ENCODE data around the gene HMGN4. TPM values are rescaled to one million over a fixed set of nuclear protein-coding genes. Genes with fewer than 3 reads are reported as not detected.
A peak's percentile ranks its signal among the peaks of the same experiment; 100 is the strongest.
"Not testable (repeated sequence)": the region's sequence is repeated elsewhere in the genome, so short reads cannot be mapped to it uniquely, and the experiment has no call there.

HMGN4 gene
- total RNA-seq, 1 donor, result 85.1 TPM

GRCh38 chr6:26514984-26515383, 23.2 kb upstream of the HMGN4 start:
- H3K4me3 ChIP-seq (ENCODE audit: low read depth, low read length), result no peak overlapping the region
- no peak for TF ChIP-seq CTCF (IDR thresholded peaks at IDR 0.05; ENCODE audit: insufficient read depth, low read depth, low read length)
- no peak for DNase-seq (ENCODE audit: low read depth)

- TF ChIP-seq CTCF (IDR thresholded peaks at IDR 0.05; ENCODE audit: insufficient read depth, low read depth, low read length), result no peak
- H3K4me3 ChIP-seq (ENCODE audit: low read depth, low read length), result no peak overlapping the region
- DNase-seq (ENCODE audit: low read depth), result no peak
Observed at GRCh38 chr6:26516481-26517427, 21.4 kb upstream of the HMGN4 start.

GRCh38 chr6:26519359-26519758, 18.8 kb upstream of the HMGN4 start:
- DNase-seq (ENCODE audit: low read depth), result no peak
- no peak overlapping the region for H3K4me3 ChIP-seq (ENCODE audit: low read depth, low read length)
- no peak for TF ChIP-seq CTCF (IDR thresholded peaks at IDR 0.05; ENCODE audit: insufficient read depth, low read depth, low read length)

- peak overlapping the region; percentile 56 for H3K4me3 ChIP-seq (ENCODE audit: low read depth, low read length)
- peak; percentile 77 for DNase-seq (ENCODE audit: low read depth)
- TF ChIP-seq CTCF (IDR thresholded peaks at IDR 0.05; ENCODE audit: insufficient read depth, low read depth, low read length), result no peak
Observed at GRCh38 chr6:26520237-26520849, 17.8 kb upstream of the HMGN4 start.

- DNase-seq (ENCODE audit: low read depth), result peak; percentile 88
- TF ChIP-seq CTCF (IDR thresholded peaks at IDR 0.05; ENCODE audit: insufficient read depth, low read depth, low read length), result no peak
- peak overlapping the region; percentile 56 for H3K4me3 ChIP-seq (ENCODE audit: low read depth, low read length)
Observed at GRCh38 chr6:26520850-26521599, 17.1 kb upstream of the HMGN4 start.

- H3K4me3 ChIP-seq (ENCODE audit: low read depth, low read length), result peak overlapping the region; percentile 56
- DNase-seq (ENCODE audit: low read depth), result peak; percentile 74
- no peak for TF ChIP-seq CTCF (IDR thresholded peaks at IDR 0.05; ENCODE audit: insufficient read depth, low read depth, low read length)
Observed at GRCh38 chr6:26521600-26522391, 16.4 kb upstream of the HMGN4 start.

- not testable (repeated sequence) for H3K4me3 ChIP-seq (ENCODE audit: low read depth, low read length); DNase-seq (ENCODE audit: low read depth)
Observed at GRCh38 chr6:26522486-26523228, 15.5 kb upstream of the HMGN4 start.

- not testable (repeated sequence) for H3K4me3 ChIP-seq (ENCODE audit: low read depth, low read length); DNase-seq (ENCODE audit: low read depth)
Observed at GRCh38 chr6:26524314-26524713, 13.9 kb upstream of the HMGN4 start.

Data from fibroblast of villous mesenchyme (primary cell).